Hepatocyte (in vitro differentiated cells): Measurements from ENCODE around the gene RDH5. TPM values are rescaled to one million over a fixed set of nuclear protein-coding genes. Genes with fewer than 3 reads are reported as not detected.

ENCODE experiments used
- DNase-seq: peaks from one replicate; pipeline ENCODE4 v3.0.0-alpha.2; 2016; ENCODE audit warnings: low spot score
- H2AFZ ChIP-seq: fragments of 200-600 bp; sonication (generic); 2 replicates; pipeline ENCODE4 v1.6.0; 2016; ENCODE audit warnings: antibody characterized with exemption, mild to moderate bottlenecking
- H3K27ac ChIP-seq: fragments of 200-600 bp; sonication (generic); 2 replicates; pipeline ENCODE4 v1.5.1; 2016; ENCODE audit warnings: mild to moderate bottlenecking
- H3K27me3 ChIP-seq: fragments of 200-600 bp; sonication (generic); 2 replicates; pipeline ENCODE4 v1.6.1; 2016
- H3K36me3 ChIP-seq: fragments of 200-600 bp; sonication (generic); replicated peaks from 2 replicates; pipeline ENCODE4 v1.5.1; 2016; ENCODE audit warnings: low read depth; ENCODE audit not compliant: insufficient read depth
- H3K4me1 ChIP-seq: fragments of 200-600 bp; sonication (generic); 2 replicates; pipeline ENCODE4 v1.5.1; 2016; ENCODE audit warnings: mild to moderate bottlenecking, moderate library complexity; ENCODE audit not compliant: insufficient read depth
- H3K4me2 ChIP-seq: fragments of 200-600 bp; sonication (generic); 2 replicates; pipeline ENCODE4 v1.6.0; 2016
- H3K4me3 ChIP-seq: fragments of 200-600 bp; sonication (generic); 2 replicates; pipeline ENCODE4 v1.5.1; 2016; ENCODE audit warnings: mild to moderate bottlenecking
- H3K79me2 ChIP-seq: fragments of 200-600 bp; sonication (generic); 2 replicates; pipeline ENCODE4 v1.6.0; 2017; ENCODE audit warnings: mild to moderate bottlenecking
- H3K9me2 ChIP-seq: fragments of 200-600 bp; sonication (generic); replicated peaks from 2 replicates; pipeline ENCODE4 v1.6.0; 2017; ENCODE audit warnings: mild to moderate bottlenecking; ENCODE audit not compliant: insufficient read depth
- H3K9me3 ChIP-seq: fragments of 200-600 bp; sonication (generic); 2 replicates; pipeline ENCODE4 v1.5.1; 2016; ENCODE audit warnings: low read depth, mild to moderate bottlenecking
- H4K20me1 ChIP-seq: fragments of 200-600 bp; sonication (generic); 2 replicates; pipeline ENCODE4 v1.6.0; 2016; ENCODE audit warnings: mild to moderate bottlenecking; ENCODE audit not compliant: insufficient read depth, poor library complexity, severe bottlenecking
- EZH2 ChIP-seq: fragments of 200-600 bp; sonication (generic); IDR thresholded peaks from 2 replicates; pipeline ENCODE4 v1.6.1; 2016; ENCODE audit warnings: antibody characterized with exemption, mild to moderate bottlenecking, borderline replicate concordance
- EZH2phosphoT487 ChIP-seq: fragments of 200-600 bp; sonication (generic); IDR thresholded peaks from one replicate; pipeline ENCODE4 v1.6.1; 2018; ENCODE audit warnings: antibody characterized with exemption, mild to moderate bottlenecking, low read depth, moderate library complexity; ENCODE audit not compliant: unreplicated experiment, severe bottlenecking
- WGBS: methylation state at CpG from one replicate; pipeline ENCODE4 v1.1.6; 2016; ENCODE audit warnings: low lambda C conversion rate; ENCODE audit errors: missing lambda C conversion rate; 5-methylcytosine and 5-hydroxymethylcytosine counted together
- polyA plus RNA-seq: library from polyadenylated mRNA; unstranded; fragments of >200 nt; fragmentation: Nextera tagmentation; extraction: Ambion mirVana; gene quantifications from 2 replicates; pipeline ENCODE4 v1.2.1, GENCODE V29; 2016
- total RNA-seq: library from RNA; depleted of rRNA; stranded (reverse); fragments of >200 nt; gene quantifications from 2 replicates; pipeline ENCODE4 v1.2.3, GENCODE V29; 2014
- TF ChIP-seq, protein P1 (sequence below): fragments of 200-600 bp; sonication (generic); IDR thresholded peaks from 2 replicates; pipeline ENCODE4 v1.5.1; 2016; ENCODE audit warnings: antibody characterized with exemption, mild to moderate bottlenecking; ENCODE audit not compliant: poor library complexity

The RDH5 gene
- total and polyA plus RNA-seq, 2 experiments from 2014 or later, result 36.2 to 43.7 TPM

GRCh38 chr12:55742719-55743405 is 22.7 kb downstream of the RDH5 start, which contains the start of gene GDF11:
Gene GDF11 (plus strand): TSS chr12:55743122. CDS start chr12:55743317, 195 bp downstream.
- Histone ChIP-seq H3K27me3 (no peaks in the 10 kb centered on the region), H3K27ac (peak within 1 kb of the TSS; percentile 88), H4K20me1 (no peaks in the 10 kb centered on the region), H3K4me1 (peaks cover 21% of the 10 kb centered on the region), H3K79me2 (peaks cover 18% of the 10 kb centered on the region), H3K4me2 (peak within 1 kb of the TSS; percentile 97), H3K36me3 (no peaks in the 10 kb centered on the region), H3K9me3 (no peaks in the 10 kb centered on the region), H3K4me3 (peak within 1 kb of the TSS; percentile 99), H3K9me2 (no peaks in the 10 kb centered on the region), H2AFZ (peak within 1 kb of the TSS; percentile 71)
- TF ChIP-seq EZH2phosphoT487 (no peak), EZH2 (no peak)
- TF ChIP-seq, protein P1, sequence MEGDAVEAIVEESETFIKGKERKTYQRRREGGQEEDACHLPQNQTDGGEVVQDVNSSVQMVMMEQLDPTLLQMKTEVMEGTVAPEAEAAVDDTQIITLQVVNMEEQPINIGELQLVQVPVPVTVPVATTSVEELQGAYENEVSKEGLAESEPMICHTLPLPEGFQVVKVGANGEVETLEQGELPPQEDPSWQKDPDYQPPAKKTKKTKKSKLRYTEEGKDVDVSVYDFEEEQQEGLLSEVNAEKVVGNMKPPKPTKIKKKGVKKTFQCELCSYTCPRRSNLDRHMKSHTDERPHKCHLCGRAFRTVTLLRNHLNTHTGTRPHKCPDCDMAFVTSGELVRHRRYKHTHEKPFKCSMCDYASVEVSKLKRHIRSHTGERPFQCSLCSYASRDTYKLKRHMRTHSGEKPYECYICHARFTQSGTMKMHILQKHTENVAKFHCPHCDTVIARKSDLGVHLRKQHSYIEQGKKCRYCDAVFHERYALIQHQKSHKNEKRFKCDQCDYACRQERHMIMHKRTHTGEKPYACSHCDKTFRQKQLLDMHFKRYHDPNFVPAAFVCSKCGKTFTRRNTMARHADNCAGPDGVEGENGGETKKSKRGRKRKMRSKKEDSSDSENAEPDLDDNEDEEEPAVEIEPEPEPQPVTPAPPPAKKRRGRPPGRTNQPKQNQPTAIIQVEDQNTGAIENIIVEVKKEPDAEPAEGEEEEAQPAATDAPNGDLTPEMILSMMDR, result no peak
- DNase-seq, result peak; percentile 93
- WGBS, result under 1% methylated on average over 17 of the region's 53 CpGs

- Histone ChIP-seq H4K20me1 (no peaks in the 10 kb centered on the region), H3K27me3 (no peaks in the 10 kb centered on the region), H2AFZ (peak overlapping the region; percentile 35), H3K4me3 (peak overlapping the region; percentile 99), H3K27ac (peak overlapping the region; percentile 66), H3K4me1 (peaks cover 21% of the 10 kb centered on the region), H3K9me3 (no peaks in the 10 kb centered on the region), H3K79me2 (peaks cover 20% of the 10 kb centered on the region), H3K36me3 (no peaks in the 10 kb centered on the region), H3K9me2 (no peaks in the 10 kb centered on the region), H3K4me2 (peak overlapping the region; percentile 97)
- peak; percentile 83 for DNase-seq
- no peak for TF ChIP-seq EZH2
- no peak for TF ChIP-seq EZH2phosphoT487
- TF ChIP-seq, protein P1, result no peak
- 2% methylated on average over 45 of the region's 73 CpGs for WGBS
These were observed 23.5 kb downstream of the RDH5 start for GRCh38 chr12:55743406-55744339.

- peak overlapping the region; percentile 97 for H3K4me2 ChIP-seq
- H3K4me3 ChIP-seq, result peak overlapping the region; percentile 99
- peaks cover 20% of the 10 kb centered on the region for H3K79me2 ChIP-seq
- no peaks in the 10 kb centered on the region for H4K20me1 ChIP-seq
- TF ChIP-seq EZH2 (no peak), EZH2phosphoT487 (no peak)
- TF ChIP-seq, protein P1, result no peak
- no peaks in the 10 kb centered on the region for H3K36me3 ChIP-seq
- peak overlapping the region; percentile 66 for H3K27ac ChIP-seq
- peak; percentile 25 for DNase-seq
- peak overlapping the region; percentile 35 for H2AFZ ChIP-seq
- no peaks in the 10 kb centered on the region for H3K27me3 ChIP-seq
- WGBS, result 6% methylated on average over 10 of the region's 11 CpGs
- H3K9me2 ChIP-seq, result no peaks in the 10 kb centered on the region
- H3K4me1 ChIP-seq, result peaks cover 21% of the 10 kb centered on the region
- H3K9me3 ChIP-seq, result no peaks in the 10 kb centered on the region
These were observed 24.3 kb downstream of the RDH5 start for GRCh38 chr12:55744340-55745030.
